Measurements from ENCODE around the gene MLYCD.
A peak's percentile ranks its signal among the peaks of the same experiment; 100 is the strongest.

GRCh38 chr16:83926726-83927397, 27.9 kb downstream of the MLYCD start:
- TF ChIP-seq CTCF (optimal IDR thresholded peaks at IDR 0.05 in 1 of 3, IDR thresholded peaks at IDR 0.05 in 1 of 3, conservative IDR thresholded peaks at IDR 0.05 in 1 of 3; ENCODE audit: extremely low read depth in 1 of 3, insufficient read depth in 2 of 3, low read length in 3 of 3) = peak; percentile 94 to 98 (median 95)
- no peak for TF ChIP-seq EZH2 (IDR thresholded peaks at IDR 0.05; ENCODE audit: low read length)
